Psoas muscle (tissue), 8 donors: ENCODE results near the gene STARD5. TPM values are rescaled to one million over a fixed set of nuclear protein-coding genes. Genes with fewer than 3 reads are reported as not detected.

Experiments used
- ATAC-seq, 4 donors: fragments of 200-7000 bp; cut with Tn5 transposase; one replicate each; pipeline ENCODE4 v1.9.1; 2020; ENCODE audit warnings: moderate library complexity in 3 of 4, mild to moderate bottlenecking in 2 of 4
- DNase-seq, 2 donors: peaks; one replicate each; pipeline ENCODE4 v3.0.0-alpha.2; 2020
- H3K27ac ChIP-seq: fragments of 200-600 bp; one replicate; pipeline ENCODE4 v1.8.0; 2022
- H3K27me3 ChIP-seq, 3 donors: fragments of 200-600 bp in 1 of 3; one replicate each; pipeline versions ENCODE4 v1.6.1 to v1.8.0; 2013 to 2022; ENCODE audit warnings: low read length in 2 of 3, mild to moderate bottlenecking in 2 of 3, moderate library complexity in 1 of 3; ENCODE audit not compliant: insufficient read depth in 3 of 3
- H3K36me3 ChIP-seq, 2 donors: fragments of 200-600 bp in 1 of 2; one replicate each; pipeline versions ENCODE4 v1.6.1 to v1.8.0; 2013 to 2022; ENCODE audit warnings: low read depth in 1 of 2, mild to moderate bottlenecking in 1 of 2, moderate library complexity in 1 of 2; ENCODE audit not compliant: insufficient read depth in 1 of 2
- H3K4me1 ChIP-seq: fragments of 200-600 bp; one replicate; pipeline ENCODE4 v1.8.0; 2022
- H3K4me3 ChIP-seq: fragments of 200-600 bp; one replicate; pipeline ENCODE4 v1.8.0; 2022; ENCODE audit warnings: mild to moderate bottlenecking
- H3K9me3 ChIP-seq: fragments of 200-600 bp; one replicate; pipeline ENCODE4 v1.8.0; 2022
- WGBS, 3 donors: extraction: QIAGEN DNeasy Blood & Tissue Kit; methylation state at CpG; one replicate each; pipeline versions ENCODE4 v1.1.6 to v1.1.7; 2013; 5-methylcytosine and 5-hydroxymethylcytosine counted together
- intact Hi-C, 2 donors: fragments of 100-400 bp; cut with DNase I; formaldehyde crosslinking; loops; one replicate each; pipeline versions ENCODE4 v1.11.0 to v1.14.2; 2022
- polyA plus RNA-seq, 3 donors: library from polyadenylated mRNA; stranded (reverse); fragments of 200-250 nt; gene quantifications; one replicate each; pipeline ENCODE4 v1.2.3, GENCODE V29; 2013
- total RNA-seq, 4 donors: library from RNA; stranded (reverse); fragmentation: NEBNext Ultra II Directional in 2 of 4; extraction: Animal tissue kit (Norgen Biotek cat#: 25700) in 2 of 4; gene quantifications; one replicate each; pipeline versions ENCODE4 v1.2.1 to v1.2.4, GENCODE V29; 2021 to 2023
- TF ChIP-seq, protein P1 (sequence below): fragments of 200-600 bp; IDR thresholded peaks from one replicate; pipeline ENCODE4 v1.8.0; 2022; ENCODE audit warnings: antibody characterized with exemption
- donor health status: healthy with polysubstance abuse.
- donor health status: DM: no; HTN: no; CAD: no; lungs with moderate emphysema.
- donor health status: Bipolar disorder and iron deficiency.
- donor health status: healthy.
- donor health status: DM: yes; HTN: yes; CAD: no.
- donor health status: DM: no; HTN: no; CAD: no.
- donor health status: DM: no; HTN: no; CAD: no.
- donor health status: DM: yes; HTN: yes; CAD: no.

The STARD5 gene
- total and polyA plus RNA-seq, 7 donors = 0.25 to 1.9 (median 0.64) TPM

GRCh38 chr15:81281456-81281735, 42.5 kb downstream of the STARD5 start:
- H3K27me3 ChIP-seq = no peaks in the 10 kb centered on the region
- ATAC-seq (no peak), DNase-seq (no peak)
- no peaks in the 10 kb centered on the region for H3K9me3 ChIP-seq
- TF ChIP-seq, protein P1, sequence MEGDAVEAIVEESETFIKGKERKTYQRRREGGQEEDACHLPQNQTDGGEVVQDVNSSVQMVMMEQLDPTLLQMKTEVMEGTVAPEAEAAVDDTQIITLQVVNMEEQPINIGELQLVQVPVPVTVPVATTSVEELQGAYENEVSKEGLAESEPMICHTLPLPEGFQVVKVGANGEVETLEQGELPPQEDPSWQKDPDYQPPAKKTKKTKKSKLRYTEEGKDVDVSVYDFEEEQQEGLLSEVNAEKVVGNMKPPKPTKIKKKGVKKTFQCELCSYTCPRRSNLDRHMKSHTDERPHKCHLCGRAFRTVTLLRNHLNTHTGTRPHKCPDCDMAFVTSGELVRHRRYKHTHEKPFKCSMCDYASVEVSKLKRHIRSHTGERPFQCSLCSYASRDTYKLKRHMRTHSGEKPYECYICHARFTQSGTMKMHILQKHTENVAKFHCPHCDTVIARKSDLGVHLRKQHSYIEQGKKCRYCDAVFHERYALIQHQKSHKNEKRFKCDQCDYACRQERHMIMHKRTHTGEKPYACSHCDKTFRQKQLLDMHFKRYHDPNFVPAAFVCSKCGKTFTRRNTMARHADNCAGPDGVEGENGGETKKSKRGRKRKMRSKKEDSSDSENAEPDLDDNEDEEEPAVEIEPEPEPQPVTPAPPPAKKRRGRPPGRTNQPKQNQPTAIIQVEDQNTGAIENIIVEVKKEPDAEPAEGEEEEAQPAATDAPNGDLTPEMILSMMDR = no peak
- whole genome bisulfite sequencing, 3 donors = 81 to 87% (median 83%) methylated on average over 3 of the region's 3 CpGs
- H3K27ac ChIP-seq = no peak overlapping the region
- H3K4me1 ChIP-seq = no peaks in the 10 kb centered on the region
- intact Hi-C loops = no loop called here
- H3K4me3 ChIP-seq = no peak overlapping the region
- H3K36me3 ChIP-seq = no peaks in the 10 kb centered on the region

GRCh38 chr15:81280696-81281455, 43.1 kb downstream of the STARD5 start:
- Histone ChIP-seq H3K4me1 (no peaks in the 10 kb centered on the region), H3K27ac (no peak overlapping the region), H3K4me3 (no peak overlapping the region), H3K9me3 (no peaks in the 10 kb centered on the region), H3K27me3 (no peaks in the 10 kb centered on the region), H3K36me3 (no peaks in the 10 kb centered on the region)
- TF ChIP-seq, protein P1 = no peak
- intact Hi-C loops = no loop called here
- WGBS, 3 donors = 62 to 74% (median 64%) methylated on average over 8 of the region's 8 CpGs
- no peak for ATAC-seq
- DNase-seq = no peak

DNA sequence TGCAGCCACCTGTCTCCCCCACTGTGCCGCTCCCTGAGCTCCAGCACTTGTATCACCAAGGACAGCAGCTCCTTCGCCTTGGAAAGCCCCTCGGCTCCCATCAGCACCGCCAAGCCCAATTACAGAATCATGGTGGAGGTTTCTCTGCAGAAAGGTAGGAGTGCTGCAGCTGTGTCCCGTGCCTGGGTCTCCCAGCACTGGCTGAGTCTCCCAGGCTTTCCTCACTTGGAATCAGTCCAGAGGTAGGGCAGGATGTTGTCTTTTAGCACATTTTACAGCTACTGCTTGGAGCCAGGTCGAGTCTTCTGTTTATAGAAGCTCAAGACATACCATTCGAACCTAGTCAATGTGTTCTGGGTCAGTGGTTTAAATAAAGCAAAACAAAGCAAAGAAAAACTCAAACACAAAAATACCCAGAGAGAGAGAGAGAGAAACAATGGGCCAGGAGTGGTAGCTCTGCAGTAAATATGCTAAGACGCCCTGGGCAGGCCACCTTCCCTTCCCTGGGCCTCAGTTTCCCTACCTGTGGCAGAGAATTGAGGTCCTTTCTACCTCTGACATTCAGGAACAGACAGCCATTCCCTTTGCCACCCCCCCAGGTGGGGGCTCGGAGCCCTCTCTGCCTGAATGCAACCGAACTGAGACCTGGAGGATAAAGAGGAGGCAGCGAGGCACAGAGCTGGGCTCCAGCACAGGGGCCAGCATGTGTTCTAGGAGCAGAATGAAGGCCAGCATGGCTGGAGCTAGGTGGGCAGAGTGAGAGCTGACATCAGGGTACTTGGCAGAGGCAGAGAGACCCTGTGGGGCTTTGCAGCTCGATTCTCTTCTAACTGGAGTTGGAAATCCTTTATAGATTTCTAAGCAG, 44.1 kb downstream of the STARD5 start:
- no peak overlapping the region for H3K27ac ChIP-seq
- intact Hi-C loops = loop anchor here in 1 of 2 donors (5.0 to 10.0 kb wide), 2 partner anchors 52 to 195 kb away; no protein-coding TSS in a partner anchor
- DNase-seq (no peak), ATAC-seq (no peak)
- H3K9me3 ChIP-seq = no peaks in the 10 kb centered on the region
- no peaks in the 10 kb centered on the region for H3K27me3 ChIP-seq
- H3K4me1 ChIP-seq = no peaks in the 10 kb centered on the region
- TF ChIP-seq, protein P1 = no peak
- 77% methylated on average over 12 of the region's 12 CpGs for WGBS, 3 donors
- H3K4me3 ChIP-seq = no peak overlapping the region
- H3K36me3 ChIP-seq = no peaks in the 10 kb centered on the region

DNA sequence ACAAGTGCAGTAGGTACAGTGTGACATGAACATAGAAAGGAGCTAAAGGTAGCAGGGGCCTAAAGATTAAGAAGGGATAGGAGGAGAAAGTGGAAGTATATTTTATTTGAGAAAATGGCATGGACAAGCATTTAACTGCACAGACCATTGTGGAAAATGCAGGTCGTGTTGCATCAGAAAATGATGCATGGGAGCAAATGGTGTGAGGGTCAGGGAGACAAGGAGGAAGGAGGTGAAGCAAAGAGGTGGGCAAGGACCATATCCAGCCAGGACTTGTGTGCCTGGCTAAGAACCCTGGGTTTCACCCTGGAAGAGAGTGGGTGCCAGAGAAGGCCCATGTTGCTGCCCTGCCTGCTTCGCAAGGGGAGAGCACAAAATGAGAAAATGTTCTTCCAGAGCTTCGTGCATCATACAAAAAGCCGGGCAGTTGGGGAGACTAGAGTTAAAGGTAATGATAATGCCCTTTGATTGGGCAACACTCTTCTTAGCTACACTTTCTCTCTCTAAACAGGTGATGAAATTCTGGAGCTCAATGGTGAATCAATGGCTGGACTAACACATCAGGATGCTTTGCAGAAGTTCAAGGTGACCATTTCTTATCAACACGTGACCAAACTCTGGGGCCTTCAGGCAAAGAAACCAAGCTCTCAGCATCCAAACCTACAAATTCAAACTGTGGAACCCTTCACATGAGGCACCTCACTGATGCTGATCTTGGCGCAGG, 45.5 kb downstream of the STARD5 start:
- intact Hi-C loops = loop anchor here in 1 of 2 donors (5.0 to 10.0 kb wide), 2 partner anchors 54 to 196 kb away; no protein-coding TSS in a partner anchor
- Histone ChIP-seq H3K27me3 (no peaks in the 10 kb centered on the region), H3K4me1 (no peaks in the 10 kb centered on the region), H3K27ac (no peak overlapping the region), H3K36me3 (no peaks in the 10 kb centered on the region), H3K9me3 (no peaks in the 10 kb centered on the region), H3K4me3 (no peak overlapping the region)
- ATAC-seq (no peak), DNase-seq (no peak)
- WGBS, 3 donors = 92 to 94% (median 93%) methylated on average over 6 of the region's 6 CpGs
- TF ChIP-seq, protein P1 = no peak
